GM13976 (cell line): ENCODE measurements around the gene FBXO42.

Experiments used
- DNase-seq: peaks from one replicate; pipeline ENCODE4 v3.0.0; 2012; ENCODE audit warnings: low spot score
- CTCF ChIP-seq: IDR thresholded peaks from 2 replicates; pipeline ENCODE4 v1.5.1; 2012; ENCODE audit warnings: borderline replicate concordance, mild to moderate bottlenecking; ENCODE audit not compliant: insufficient read depth; ENCODE audit errors: extremely low read depth, missing control alignments, control extremely low read depth
- in situ Hi-C: fragments of 300-500 bp; cut with MboI; formaldehyde crosslinking; loops from one replicate; pipeline ENCODE4 v1.12.0; 2022; ENCODE audit warnings: low sequenced_read_pairs, mixed read lengths, inconsistent platforms; ENCODE audit not compliant: unreplicated experiment

FBXO42 gene

GRCh38 chr1:16205891-16206546, 146.3 kb downstream of the FBXO42 start:
- TF ChIP-seq CTCF: no peak

GRCh38 chr1:16205334-16205671, 147.0 kb downstream of the FBXO42 start:
- no peak for TF ChIP-seq CTCF
- no peak for DNase-seq
- in situ Hi-C loops: no loop called here

More at GRCh38 chr1:16205891-16206546, 146.3 kb downstream of the FBXO42 start:
- DNase-seq: no peak
- in situ Hi-C loops: no loop called here

GRCh38 chr1:16204634-16205333, 147.5 kb downstream of the FBXO42 start:
- in situ Hi-C loops: no loop called here
- DNase-seq: peak; percentile 64

GRCh38 chr1:16204216-16204615, 148.1 kb downstream of the FBXO42 start:
- in situ Hi-C loops: no loop called here
- no peak for TF ChIP-seq CTCF
- DNase-seq: no peak

More at GRCh38 chr1:16204634-16205333, 147.5 kb downstream of the FBXO42 start:
- peak; percentile 48 for TF ChIP-seq CTCF

GRCh38 chr1:16203550-16203949, 148.7 kb downstream of the FBXO42 start:
- no peak for DNase-seq
- in situ Hi-C loops: no loop called here
- no peak for TF ChIP-seq CTCF

- no peak for DNase-seq
- no peak for TF ChIP-seq CTCF
- in situ Hi-C loops: no loop called here
These were observed 149.7 kb downstream of the FBXO42 start for GRCh38 chr1:16202281-16203210.
